Measurements from ENCODE around the gene FBXO42. TPM values are rescaled to one million over a fixed set of nuclear protein-coding genes. Genes with fewer than 3 reads are reported as not detected.

FBXO42 gene
- total and polyA plus RNA-seq, 9 of the 15 experiments (the other 6 are each of a cell fraction or from before 2014, with no cell fraction given) = 7.2 to 24.8 (median 17.4) TPM

- no peak for TF ChIP-seq EWSR1 (IDR thresholded peaks at IDR 0.05; ENCODE audit: borderline replicate concordance, low read depth, partially characterized antibody)
- no peak for TF ChIP-seq COPS2 (conservative IDR thresholded peaks at IDR 0.05)
- TF ChIP-seq ZKSCAN8 (CRISPR knock-in tag; IDR thresholded peaks at IDR 0.05) = no peak
- TF ChIP-seq, protein P1, sequence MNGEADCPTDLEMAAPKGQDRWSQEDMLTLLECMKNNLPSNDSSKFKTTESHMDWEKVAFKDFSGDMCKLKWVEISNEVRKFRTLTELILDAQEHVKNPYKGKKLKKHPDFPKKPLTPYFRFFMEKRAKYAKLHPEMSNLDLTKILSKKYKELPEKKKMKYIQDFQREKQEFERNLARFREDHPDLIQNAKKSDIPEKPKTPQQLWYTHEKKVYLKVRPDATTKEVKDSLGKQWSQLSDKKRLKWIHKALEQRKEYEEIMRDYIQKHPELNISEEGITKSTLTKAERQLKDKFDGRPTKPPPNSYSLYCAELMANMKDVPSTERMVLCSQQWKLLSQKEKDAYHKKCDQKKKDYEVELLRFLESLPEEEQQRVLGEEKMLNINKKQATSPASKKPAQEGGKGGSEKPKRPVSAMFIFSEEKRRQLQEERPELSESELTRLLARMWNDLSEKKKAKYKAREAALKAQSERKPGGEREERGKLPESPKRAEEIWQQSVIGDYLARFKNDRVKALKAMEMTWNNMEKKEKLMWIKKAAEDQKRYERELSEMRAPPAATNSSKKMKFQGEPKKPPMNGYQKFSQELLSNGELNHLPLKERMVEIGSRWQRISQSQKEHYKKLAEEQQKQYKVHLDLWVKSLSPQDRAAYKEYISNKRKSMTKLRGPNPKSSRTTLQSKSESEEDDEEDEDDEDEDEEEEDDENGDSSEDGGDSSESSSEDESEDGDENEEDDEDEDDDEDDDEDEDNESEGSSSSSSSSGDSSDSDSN (IDR thresholded peaks at IDR 0.05; ENCODE audit: borderline replicate concordance in 1 of 2, low read depth in 2 of 2, low read length in 2 of 2) = no peak
- TF ChIP-seq KLF6 (CRISPR knock-in tag; IDR thresholded peaks at IDR 0.05; ENCODE audit: borderline replicate concordance) = no peak
- TF ChIP-seq CEBPG (CRISPR knock-in tag; IDR thresholded peaks at IDR 0.05) = peak; percentile 90
- TF ChIP-seq CEBPG (tag; conservative IDR thresholded peaks at IDR 0.05 in 1 of 2, IDR thresholded peaks at IDR 0.05 in 1 of 2) = peak; percentile 74 to 93
- no peak for TF ChIP-seq ZNF57 (CRISPR knock-in tag; IDR thresholded peaks at IDR 0.05)
- TF ChIP-seq ZNF696 (CRISPR knock-in tag; conservative IDR thresholded peaks at IDR 0.05) = no peak
- no peak for TF ChIP-seq CAMTA2 (CRISPR knock-in tag; conservative IDR thresholded peaks at IDR 0.05)
- TF ChIP-seq ZNF707 (CRISPR knock-in tag; conservative IDR thresholded peaks at IDR 0.05) = 0 out of 2 replicates have a peak, but pooled peaks have one; percentile 19
- peak; percentile 96 for TF ChIP-seq ATF7 (IDR thresholded peaks at IDR 0.05)
- no peak for TF ChIP-seq BCOR (IDR thresholded peaks at IDR 0.05)
- no peak for TF ChIP-seq MEF2D (tag; conservative IDR thresholded peaks at IDR 0.05; ENCODE audit: low read depth)
- TF ChIP-seq, protein P2, sequence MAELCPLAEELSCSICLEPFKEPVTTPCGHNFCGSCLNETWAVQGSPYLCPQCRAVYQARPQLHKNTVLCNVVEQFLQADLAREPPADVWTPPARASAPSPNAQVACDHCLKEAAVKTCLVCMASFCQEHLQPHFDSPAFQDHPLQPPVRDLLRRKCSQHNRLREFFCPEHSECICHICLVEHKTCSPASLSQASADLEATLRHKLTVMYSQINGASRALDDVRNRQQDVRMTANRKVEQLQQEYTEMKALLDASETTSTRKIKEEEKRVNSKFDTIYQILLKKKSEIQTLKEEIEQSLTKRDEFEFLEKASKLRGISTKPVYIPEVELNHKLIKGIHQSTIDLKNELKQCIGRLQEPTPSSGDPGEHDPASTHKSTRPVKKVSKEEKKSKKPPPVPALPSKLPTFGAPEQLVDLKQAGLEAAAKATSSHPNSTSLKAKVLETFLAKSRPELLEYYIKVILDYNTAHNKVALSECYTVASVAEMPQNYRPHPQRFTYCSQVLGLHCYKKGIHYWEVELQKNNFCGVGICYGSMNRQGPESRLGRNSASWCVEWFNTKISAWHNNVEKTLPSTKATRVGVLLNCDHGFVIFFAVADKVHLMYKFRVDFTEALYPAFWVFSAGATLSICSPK (IDR thresholded peaks at IDR 0.05; ENCODE audit: borderline replicate concordance) = no peak
- TF ChIP-seq CEBPB (tag; IDR thresholded peaks at IDR 0.05) = 0 out of 2 replicates have a peak, but pooled peaks have one; percentile 12
- TF ChIP-seq, protein P3, sequence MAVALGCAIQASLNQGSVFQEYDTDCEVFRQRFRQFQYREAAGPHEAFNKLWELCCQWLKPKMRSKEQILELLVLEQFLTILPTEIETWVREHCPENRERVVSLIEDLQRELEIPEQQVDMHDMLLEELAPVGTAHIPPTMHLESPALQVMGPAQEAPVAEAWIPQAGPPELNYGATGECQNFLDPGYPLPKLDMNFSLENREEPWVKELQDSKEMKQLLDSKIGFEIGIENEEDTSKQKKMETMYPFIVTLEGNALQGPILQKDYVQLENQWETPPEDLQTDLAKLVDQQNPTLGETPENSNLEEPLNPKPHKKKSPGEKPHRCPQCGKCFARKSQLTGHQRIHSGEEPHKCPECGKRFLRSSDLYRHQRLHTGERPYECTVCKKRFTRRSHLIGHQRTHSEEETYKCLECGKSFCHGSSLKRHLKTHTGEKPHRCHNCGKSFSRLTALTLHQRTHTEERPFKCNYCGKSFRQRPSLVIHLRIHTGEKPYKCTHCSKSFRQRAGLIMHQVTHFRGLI (CRISPR knock-in tag; IDR thresholded peaks at IDR 0.05) = no peak
- TF ChIP-seq POLR2A (conservative IDR thresholded peaks at IDR 0.05) = no peak
- TF ChIP-seq ZNF589 (CRISPR knock-in tag; IDR thresholded peaks at IDR 0.05; ENCODE audit: low read depth) = no peak
- TF ChIP-seq MED1 (CRISPR knock-in tag; IDR thresholded peaks at IDR 0.05; ENCODE audit: borderline replicate concordance) = no peak
- TF ChIP-seq ZNF217 (CRISPR knock-in tag; IDR thresholded peaks at IDR 0.05) = no peak
- no peak for TF ChIP-seq TCFL5 (CRISPR knock-in tag; conservative IDR thresholded peaks at IDR 0.05)
- no peak for TF ChIP-seq KLF16 (IDR thresholded peaks at IDR 0.05)
- no peak for TF ChIP-seq SIN3B (IDR thresholded peaks at IDR 0.05; ENCODE audit: low read depth)
- no peak for TF ChIP-seq IFI16 (CRISPR knock-in tag; IDR thresholded peaks at IDR 0.05)
- TF ChIP-seq SMARCB1 (IDR thresholded peaks at IDR 0.05; ENCODE audit: insufficient read length, low read depth) = no peak
- no peak for TF ChIP-seq TSC22D4 (tag; IDR thresholded peaks at IDR 0.05)
Measured at GRCh38 chr1:16349847-16350406, 2.4 kb downstream of the FBXO42 start (continued).

All from K562 (cell line).